Cardiac septum (tissue), 1 donor: ENCODE data around the gene GRIP1. TPM values are rescaled to one million over a fixed set of nuclear protein-coding genes. Genes with fewer than 3 reads are reported as not detected.

ENCODE experiments used
- DNase-seq: peaks from one replicate; pipeline ENCODE4 v3.0.0-alpha.2; 2020; ENCODE audit warnings: low spot score
- intact Hi-C: fragments of 100-400 bp; cut with DNase I; formaldehyde crosslinking; loops from one replicate; pipeline ENCODE4 v1.14.0; 2022
- total RNA-seq: library from RNA; stranded (reverse); fragmentation: NEBNext Ultra II Directional; extraction: Animal tissue kit (Norgen Biotek cat#: 25700); gene quantifications from one replicate; pipeline ENCODE4 v1.2.1, GENCODE V29; 2021
- donor health status: DM: no; HTN: no; CAD: no.

The GRIP1 gene
- total RNA-seq, 1 donor from 2014 or later = 0.81 TPM

DNA sequence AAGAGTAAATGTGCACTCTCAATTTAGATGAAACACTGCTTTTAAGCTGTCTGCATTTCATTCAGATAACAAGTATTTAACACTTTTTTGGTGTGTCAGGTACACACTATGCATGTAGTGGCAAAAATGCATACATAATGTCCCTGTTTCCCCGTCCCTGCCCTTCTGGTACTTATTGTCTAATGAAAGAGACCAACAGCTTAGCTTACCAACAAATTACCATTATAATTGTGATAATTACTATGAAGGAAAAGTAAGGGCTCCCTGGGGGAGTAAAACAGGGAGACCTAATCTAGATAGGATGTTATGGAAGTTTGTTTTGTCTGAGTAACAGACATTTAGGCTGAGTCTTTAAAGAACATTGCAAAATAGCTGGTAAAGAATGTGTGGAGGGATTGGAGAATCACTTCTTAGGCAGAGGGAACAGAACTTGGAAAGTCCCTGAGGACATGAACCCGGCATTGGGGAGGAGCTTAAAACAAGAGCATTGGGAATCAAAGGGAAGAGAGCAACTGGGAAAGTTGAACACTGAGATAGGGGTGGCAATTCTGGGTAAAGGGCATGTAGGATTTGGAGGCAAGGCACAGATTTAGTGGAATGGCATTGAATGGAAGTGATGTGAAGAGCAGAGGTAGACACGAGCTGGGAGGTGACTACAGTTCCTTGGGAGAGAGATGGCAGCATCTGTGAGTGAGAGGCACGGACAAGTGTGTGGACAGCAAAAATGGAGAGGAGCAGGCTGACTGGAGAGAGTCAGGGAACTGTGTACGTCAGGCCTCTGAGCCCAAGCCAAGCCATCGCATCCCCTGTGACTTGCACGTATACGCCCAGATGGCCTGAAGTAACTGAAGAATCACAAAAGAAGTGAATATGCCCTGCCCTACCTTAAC, 181.6 kb downstream of the GRIP1 start:
- intact Hi-C loops = no loop called here
- DNase-seq = no peak

DNA sequence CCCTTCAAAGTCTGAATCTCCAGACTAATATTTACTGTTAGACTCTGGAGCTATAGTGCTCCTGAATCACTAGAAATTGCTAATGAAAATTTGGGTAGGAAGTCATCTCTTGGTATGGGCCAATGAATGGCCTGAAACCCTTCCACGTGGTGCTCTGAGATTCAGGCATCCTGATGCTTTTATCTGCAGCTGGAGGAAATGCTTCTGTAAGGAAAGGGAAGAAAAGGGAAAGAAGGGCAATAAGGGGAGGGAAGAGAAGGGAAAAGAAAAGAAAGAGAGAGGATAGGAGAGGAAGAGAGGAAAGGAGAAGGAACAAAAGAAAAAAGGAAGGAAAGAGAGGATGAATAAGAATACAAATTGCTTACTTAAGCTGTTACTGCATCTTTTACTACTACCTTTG, 182.3 kb downstream of the GRIP1 start:
- intact Hi-C loops = no loop called here
- no peak for DNase-seq

DNA sequence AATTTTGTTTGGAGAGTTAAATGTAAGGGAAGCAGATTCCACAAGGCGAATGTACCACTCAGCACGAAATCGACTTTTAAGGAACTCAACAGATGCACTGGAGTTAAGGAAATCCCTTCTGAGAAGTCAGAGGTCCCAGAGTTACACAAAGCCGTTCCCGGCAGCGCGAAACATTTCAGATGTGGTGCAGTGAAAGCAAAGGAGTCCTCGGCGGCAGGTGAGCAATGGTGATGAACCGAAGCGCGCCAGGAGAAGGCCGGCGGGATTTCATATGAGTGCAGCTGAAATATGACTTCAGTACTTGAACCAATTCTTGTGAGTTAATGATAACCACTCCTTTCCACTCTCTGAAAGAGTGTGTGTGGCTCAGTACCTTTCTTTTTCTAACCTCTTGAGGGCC, 183.2 kb downstream of the GRIP1 start:
- DNase-seq = no peak
- intact Hi-C loops = no loop called here

DNA sequence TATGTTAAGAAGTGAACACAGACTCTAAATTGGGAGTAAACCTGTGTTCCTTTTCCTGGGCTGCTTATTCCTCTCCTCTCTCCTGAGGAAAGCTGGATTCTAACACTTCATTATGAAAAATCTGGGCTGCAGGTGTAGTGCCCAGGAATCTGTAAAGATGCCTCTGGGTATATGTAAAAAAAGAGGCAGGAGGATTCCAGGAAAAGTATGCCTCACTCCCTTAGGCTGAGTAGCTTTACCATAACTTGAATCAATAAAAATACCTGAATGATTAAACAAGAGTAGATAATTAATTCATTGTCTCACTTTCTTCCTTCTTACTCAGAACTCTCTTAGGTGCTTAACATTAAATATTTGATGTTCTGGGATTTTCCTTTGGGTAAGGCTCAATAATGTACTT, 185.1 kb downstream of the GRIP1 start:
- DNase-seq = no peak
- intact Hi-C loops = no loop called here

DNA sequence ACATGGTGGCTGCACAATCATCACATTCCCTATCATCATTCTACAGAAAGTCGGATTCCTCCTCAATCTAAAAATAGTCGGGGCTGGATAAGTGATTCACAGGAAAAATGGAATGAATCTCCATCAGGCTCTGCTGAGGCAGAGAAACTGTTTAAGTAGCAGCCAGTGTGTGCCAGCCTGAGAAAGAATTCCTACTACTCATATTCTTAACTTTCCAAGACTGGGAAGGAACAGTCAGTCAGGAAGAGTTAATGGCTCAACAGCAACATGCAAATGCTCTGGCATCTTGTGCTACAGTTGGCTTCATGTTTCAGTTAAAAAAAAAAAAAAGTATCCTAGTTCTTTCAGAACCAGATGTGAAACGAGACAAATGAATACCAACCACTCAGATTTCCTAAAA, 187.0 kb downstream of the GRIP1 start:
- no peak for DNase-seq
- intact Hi-C loops = no loop called here

DNA sequence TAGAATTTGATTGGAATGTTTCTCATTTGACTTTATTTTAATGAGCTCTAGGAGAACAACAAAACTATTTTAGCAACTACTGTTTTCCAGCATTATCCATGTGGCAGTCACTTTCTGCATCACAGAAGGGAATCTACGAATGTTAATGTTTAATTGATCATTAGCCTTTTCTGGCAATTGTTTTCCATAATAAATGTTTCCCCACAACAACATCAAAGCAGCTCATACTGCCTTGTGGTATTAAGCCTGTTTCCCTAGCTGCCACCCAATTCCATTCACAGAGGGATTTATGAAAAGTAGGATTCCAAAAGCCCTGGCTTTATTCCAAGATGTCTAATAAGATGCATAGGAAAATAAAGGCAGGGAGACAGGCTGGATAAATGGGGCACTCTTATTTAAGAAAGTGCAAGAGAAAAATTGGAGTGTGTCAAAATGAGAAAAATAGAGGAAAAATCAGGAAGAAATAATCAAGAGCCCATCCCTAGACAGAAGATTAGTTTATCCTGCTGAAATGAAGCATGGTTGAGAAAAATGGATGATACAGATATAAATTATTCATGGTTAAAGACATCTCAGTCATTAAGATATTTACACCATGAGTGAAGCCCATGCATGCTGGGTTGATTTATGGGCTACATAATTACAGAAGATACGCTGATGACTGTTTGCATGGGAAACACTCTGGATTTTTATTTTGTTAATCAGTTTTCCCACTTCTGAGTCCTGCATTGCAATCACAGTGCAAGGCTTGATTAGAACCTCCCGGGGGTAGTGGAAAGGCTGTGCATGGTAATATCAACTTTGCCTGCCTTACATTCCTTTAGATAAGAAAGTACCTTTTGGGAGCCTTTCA, 196.3 kb downstream of the GRIP1 start:
- intact Hi-C loops = no loop called here

DNA sequence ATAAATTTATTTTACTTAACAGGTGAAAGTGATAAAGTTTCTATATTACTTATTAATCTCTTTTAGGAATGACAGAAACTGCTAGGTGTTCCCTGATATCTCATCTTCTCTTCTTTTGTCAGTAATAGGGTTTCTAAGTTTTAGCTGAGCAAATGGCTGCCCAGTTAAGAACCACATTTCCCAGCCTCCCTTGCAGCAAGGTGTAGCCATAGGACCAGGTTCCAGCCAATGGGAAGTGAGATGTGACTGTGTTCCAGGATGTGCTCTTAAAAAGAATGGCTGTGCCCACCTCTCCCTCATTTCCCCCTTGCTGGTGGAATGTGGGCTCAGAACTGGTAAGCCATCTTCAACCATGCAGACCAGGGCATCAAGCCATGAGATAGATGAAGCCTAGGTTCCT, 210.9 kb downstream of the GRIP1 start:
- DNase-seq = no peak
- intact Hi-C loops = no loop called here

More for the DNA sequence above, 196.3 kb downstream of the GRIP1 start:
- no peak for DNase-seq

DNA sequence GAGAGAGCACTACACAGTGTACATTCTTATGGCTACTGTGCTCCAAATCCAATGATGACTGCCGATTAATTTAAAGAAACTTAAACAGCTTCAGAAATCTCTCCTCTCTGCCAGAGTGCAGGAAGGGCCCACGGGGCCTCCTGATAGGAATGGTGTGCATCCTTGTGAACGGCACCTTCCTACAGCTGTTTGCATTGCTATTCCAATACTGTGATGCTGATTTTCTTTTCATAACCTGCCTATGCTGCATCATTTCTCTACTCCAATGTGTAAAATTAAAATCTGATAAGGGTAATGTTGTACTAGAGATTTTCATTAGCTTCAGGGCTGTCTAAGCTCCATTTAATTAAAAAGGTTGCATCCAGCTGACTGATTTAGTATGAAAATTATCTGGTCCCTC, 217.5 kb downstream of the GRIP1 start:
- DNase-seq = no peak
- intact Hi-C loops = no loop called here

DNA sequence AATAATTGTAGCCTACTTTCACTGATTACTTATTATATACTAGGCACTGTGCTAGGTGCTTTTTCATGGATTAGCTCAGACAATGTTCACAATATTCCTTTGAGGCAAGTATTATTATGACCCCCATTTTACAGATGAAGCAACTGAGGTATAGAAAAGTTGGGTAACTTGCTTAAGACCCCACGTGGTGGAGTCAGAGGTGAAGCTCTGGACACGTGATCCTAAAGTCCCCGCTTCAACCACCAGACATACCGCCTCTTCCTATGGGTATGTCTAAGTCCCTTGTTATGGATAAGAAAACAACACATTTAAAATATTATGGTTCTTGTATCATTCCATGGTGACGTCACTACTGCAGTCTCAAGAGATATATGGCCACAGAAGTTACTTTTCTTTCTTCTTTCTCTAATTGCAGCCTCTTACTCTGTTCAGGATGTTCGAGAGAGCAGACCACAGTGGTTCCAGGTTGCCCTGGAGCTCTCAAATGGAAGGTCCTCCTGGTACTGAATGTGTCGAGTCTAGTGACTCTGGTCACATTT, 218.9 kb downstream of the GRIP1 start:
- DNase-seq = no peak
- intact Hi-C loops = no loop called here

DNA sequence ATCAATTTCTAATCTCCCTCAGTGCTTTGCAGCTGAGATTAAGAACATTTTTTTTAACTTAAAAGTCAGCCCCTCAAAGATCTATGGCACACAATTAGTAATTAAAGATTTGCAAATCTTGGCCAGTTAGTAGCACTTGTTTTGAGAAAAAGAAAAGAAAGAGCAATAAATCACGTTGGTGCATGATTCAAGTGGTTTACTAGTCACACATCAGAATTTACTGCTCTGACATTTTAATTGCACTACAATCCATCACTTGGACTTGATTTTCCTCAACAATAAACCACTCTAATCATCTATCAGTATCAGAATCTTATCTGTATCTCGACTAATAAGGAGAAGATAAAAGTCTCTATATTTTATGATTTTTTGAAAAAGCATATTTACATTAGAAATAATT, 222.3 kb downstream of the GRIP1 start:
- intact Hi-C loops = no loop called here
- DNase-seq = no peak

DNA sequence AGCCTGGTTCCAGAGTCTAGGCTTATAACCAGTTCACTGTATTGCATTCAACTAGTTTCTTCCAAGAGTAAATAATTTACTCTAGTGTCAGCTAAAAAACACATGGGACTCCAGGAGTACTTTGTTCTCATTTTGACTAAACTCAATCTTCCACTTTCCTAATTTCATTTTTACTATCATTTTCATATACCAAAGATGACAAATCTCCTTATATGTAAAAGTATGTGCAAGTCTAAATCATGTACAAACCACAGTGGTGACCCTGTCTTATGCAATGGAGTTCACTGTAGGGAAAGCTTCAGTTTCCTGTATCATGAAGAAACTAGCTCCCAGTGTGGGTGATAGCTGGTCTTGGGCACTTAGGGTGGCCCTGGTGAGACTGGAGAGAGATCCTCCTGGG, 225.0 kb downstream of the GRIP1 start:
- no peak for DNase-seq
- intact Hi-C loops = no loop called here

DNA sequence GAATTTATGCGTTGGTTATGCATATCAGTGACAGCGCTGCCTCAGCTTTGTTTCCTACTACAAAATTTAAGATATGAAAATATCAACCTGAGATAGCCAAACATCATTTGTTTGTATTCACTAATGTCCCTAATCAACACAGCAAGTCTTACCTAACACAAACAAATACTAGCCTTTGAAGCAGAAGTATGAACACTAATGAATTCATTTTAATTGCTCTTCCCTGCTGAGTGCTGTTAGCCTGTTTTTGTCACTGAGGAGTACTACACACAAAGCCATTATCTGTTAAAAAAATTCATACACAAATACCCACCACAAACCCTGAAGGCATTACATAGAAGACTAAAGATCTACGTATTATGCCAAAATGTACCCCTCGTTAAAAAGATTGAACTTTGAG, 225.8 kb downstream of the GRIP1 start:
- intact Hi-C loops = no loop called here
- no peak for DNase-seq

DNA sequence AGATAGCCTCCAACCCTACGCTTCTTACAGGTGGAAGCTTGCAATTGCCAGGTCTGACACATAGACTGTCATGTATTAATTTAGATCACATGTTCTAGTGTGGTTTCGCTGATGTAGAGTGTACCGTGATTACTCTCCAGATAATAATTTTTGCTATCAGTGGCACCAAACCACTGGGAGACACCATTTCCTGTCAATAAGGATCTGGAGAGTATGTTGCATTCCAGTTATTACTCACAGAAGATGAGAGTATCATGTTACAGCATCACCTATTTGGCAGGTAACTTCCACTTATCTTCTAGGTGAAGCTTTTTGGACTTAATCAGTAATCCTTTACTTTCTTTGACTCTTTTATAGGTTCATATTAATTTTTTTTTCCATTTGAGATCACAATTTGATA, 229.3 kb downstream of the GRIP1 start:
- no peak for DNase-seq
- intact Hi-C loops = no loop called here

DNA sequence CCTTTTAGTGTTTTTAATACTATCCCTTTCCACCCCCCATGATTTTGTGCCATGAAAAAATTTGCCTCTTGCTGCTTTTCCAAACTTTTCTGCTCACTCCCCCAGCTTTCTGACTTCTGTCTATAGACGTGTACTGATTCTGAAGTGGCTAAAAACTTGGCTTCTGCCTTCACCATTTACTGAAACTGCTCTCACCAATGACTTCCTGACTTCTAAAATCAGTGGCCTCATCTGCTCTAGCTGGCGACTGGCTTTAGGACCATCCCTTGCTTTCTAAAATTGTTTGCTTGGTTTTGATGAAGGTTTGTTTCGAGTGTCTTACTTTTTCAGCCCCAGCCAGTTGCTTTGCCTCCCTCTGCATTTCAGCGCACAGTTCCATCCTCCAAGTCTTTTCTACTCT, 231.2 kb downstream of the GRIP1 start:
- no peak for DNase-seq
- intact Hi-C loops = no loop called here

DNA sequence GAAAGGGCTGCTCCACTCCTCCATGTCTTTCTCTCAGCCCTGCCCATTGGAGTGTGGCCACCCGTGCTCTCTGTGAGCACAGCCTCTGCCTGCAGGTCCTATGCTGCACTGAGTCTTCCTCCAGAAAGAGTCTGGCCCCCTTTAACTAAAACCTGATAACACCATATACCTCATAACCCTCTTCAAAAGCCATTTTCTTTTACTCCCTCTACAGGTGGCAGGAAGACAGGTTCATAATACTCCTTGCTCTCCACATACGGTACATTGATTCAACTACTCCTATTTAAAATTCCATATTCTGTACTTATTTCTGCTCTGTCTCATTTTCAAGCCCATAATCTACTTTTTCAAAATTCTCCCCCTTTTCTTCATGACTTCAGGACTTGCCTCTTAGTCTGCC, 232.6 kb downstream of the GRIP1 start:
- intact Hi-C loops = no loop called here
- DNase-seq = no peak

DNA sequence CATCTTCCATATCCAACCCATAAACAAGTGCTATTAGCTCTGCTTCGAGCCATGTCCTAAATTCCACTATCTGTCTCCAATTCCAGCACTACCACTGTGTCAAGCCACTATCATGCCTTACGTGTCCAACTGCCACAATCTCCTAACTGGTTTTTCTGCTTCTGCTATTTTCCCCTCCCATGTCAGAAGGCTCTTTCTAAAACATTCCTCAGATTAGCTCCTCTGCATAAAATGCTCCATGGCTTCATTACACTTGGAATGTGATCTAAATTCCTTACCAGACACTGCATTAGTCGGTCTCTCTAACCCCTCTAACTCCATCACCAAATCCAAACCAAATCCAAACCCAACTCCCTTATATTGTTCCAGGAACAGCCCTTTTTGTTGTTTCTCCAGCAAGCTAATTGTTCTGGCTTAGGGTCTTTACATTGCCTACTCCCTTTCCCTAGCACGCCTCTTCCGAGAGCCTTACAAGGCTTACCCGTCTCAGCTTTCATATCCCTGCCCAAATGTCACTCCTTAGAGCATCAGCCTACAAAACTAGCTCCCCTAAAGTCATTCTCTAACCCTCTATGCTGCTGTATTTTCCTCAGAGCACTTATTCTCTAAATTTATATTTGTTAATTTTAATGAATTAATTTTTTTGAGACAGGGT, 236.8 kb downstream of the GRIP1 start:
- intact Hi-C loops = no loop called here
- DNase-seq = no peak

DNA sequence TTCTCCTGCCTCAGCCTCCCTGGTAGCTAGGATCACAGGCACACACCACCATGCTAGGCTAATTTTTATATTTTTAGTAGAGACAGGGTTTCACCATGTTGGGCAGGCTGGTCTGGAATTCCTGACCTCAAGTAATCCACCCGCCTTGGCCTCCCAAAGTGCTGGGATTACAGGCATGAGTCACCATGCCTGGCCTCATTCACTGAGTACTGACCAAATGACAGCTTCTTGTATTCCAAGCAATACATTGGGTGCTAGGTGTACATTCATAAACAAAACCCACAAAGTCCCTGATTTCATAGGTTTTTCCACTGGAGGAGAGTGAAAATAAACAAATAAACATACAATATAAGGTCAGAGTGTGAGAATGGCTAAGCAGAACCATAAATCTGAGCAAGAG, 240.3 kb downstream of the GRIP1 start:
- no peak for DNase-seq
- intact Hi-C loops = no loop called here

DNA sequence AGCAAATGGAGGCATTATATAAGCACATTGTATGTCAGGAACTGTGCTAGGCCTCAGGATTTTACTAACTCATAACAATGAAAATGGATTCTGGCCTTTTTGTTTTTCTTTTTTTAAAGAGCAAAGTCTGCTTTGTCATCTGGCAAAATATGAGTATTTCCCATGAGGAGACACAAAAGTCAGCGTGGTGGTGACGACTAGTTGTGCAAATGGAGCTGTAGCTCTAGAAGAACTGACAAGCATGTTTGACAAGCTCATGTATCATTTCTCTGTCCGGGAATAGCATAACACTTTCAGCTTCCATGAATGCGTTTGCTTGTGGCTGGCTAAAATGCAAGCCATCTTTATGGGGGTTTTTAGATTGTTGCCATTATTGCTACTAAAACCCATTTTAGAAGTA, 248.8 kb downstream of the GRIP1 start:
- DNase-seq = no peak

DNA sequence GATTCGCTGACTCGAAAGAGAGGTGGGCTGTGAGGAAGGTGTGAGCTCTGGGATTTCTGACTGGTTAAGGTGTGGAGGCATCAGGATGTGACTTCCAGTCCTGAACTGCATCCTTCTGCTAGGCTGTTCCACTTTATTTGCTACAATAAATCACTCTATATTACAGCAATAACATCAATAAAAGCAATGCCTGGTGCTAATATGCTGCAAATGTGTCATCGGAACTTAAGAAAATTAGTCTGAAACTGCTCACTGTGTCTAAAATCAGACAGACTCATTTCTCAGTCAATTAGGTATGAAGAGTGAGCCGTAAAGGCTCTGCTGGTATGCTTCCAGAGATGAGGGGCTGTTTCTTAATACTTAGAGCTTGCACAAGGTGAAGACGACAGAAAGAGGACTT, 250.0 kb downstream of the GRIP1 start:
- intact Hi-C loops = no loop called here
- no peak for DNase-seq

More for the DNA sequence above, 248.8 kb downstream of the GRIP1 start:
- intact Hi-C loops = no loop called here

DNA sequence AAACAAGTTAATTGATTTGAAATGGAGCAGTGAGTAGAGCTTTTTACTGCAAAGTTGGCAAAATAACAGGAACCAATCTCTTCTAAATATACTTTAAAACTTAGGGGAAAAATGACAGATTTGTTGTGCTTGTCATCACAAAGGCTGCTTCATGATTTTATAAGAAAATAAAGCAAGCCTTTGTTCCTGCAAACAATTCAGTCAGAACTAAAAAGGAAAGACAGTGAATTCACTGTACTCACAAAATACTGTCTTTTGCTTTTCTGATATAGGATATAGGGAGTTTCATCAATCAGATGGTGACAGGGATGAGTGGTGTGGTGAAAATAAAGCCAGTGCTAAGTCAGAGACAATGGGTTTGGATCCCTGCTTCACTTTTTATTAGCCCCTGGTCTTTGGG, 250.6 kb downstream of the GRIP1 start:
- intact Hi-C loops = no loop called here
- DNase-seq = no peak
